ENCODE data around the gene AIFM3. TPM values are rescaled to one million over a fixed set of nuclear protein-coding genes. Genes with fewer than 3 reads are reported as not detected.

Gene AIFM3
- total and polyA plus RNA-seq, 12 donors: 0.24 to 1.5 (median 0.50) TPM; not detected in 1

DNA sequence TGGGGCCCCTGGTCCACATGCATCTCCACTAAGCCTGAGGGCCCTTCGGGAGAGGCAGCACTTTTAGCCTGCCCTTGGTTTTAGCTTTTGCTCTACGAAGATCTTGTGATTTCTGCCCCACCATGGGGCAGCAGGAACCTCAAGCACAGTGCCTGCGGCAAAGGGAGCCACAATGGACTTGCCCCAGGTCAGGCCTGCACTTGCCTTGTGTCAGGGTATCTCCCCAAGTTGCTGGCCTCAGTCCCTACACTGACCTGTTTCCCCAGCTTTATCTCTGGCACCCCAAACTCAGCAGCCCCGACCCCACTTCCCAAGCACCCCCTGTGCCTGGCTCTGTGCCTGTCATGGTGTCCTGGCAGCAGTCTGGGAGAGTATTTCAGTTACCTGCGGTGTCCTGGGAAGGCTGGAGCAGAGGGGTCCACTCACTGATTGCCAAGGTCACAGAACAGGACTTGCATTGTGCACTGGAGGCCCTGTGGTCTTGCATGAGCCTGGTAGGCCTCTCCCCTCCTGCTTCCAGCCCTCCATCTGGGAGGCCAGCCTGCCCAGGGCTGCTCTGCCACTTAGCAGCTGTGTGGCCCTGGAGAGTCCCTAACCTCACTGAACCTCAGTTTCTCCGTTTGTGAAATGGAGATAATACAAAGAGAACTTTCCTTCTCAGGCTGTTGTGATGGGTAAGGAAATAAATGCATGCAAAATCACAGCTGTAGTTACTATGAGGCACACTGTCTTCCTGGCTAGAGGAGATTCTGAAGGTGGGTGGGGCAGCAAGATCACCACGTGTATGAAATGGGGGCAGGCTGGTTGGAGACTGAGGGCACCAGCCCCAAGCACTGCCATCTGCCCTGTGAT, 3.6 kb upstream of the AIFM3 start:
- WGBS, 2 donors: 83 to 86% methylated on average over 7 of the region's 7 CpGs
- intact Hi-C loops (cut with DNase I): loop anchor here in 2 of 10 donors (5.0 to 10.0 kb wide), 3 partner anchors 49 to 91 kb away; partner anchors contain the start of gene CRKL (in 1 of the 2)

DNA sequence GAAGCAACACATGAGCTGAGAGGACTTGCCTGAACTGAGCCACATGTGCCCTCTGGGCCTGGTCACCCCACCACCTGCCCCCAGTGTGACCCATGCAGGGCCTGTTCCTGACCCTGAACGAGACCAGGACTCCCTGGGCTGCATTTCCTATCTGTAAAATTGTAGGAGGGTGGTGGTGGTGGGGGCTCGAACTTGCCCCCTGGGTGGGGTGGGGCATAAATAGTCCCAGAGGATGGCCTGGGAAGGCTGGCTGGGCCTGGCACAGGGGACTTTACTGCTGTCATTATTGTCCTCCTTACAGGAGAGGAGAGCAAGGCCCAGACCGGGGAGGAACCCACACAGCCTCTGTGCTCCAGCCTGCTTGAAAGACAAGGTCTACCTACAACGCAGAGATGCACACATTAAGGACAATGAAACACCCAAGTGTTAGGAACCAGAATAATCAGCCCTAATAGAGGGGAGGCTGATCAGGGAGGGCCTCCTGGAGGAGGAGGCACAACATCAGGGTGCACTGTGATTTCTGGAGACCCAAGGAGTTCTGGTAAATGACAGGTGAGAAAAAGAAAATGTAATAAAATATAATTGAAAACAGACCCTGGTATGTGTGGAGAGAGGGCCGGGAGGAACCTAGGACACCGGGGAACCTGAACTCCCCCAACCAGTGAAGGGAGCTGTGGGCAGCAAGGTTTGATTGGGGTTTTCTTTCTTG, 2.8 kb upstream of the AIFM3 start:
- Histone ChIP-seq H3K27me3 (peaks cover 0 to 36% (median 16%) of the 10 kb centered on the region in 7 donors), H3K27ac (no peak overlapping the region), H3K36me3 (no peaks in the 10 kb centered on the region), H3K4me1 (peaks cover 3 to 30% (median 10%) of the 10 kb centered on the region in 9 donors), H3K9me3 (no peaks in the 10 kb centered on the region), H3K4me3 (peak overlapping the region in 8 of 10 donors; percentile 25 to 47 (median 39))
- no peak for ATAC-seq
- 64 to 69% methylated on average over 6 of the region's 6 CpGs for WGBS, 2 donors
- intact Hi-C loops (cut with DNase I): loop anchor here in 2 of 10 donors (5.0 to 10.0 kb wide), 3 partner anchors 49 to 91 kb away; partner anchors contain the start of gene CRKL (in 1 of the 2)
- DNase-seq: no peak
- TF ChIP-seq, protein P1, sequence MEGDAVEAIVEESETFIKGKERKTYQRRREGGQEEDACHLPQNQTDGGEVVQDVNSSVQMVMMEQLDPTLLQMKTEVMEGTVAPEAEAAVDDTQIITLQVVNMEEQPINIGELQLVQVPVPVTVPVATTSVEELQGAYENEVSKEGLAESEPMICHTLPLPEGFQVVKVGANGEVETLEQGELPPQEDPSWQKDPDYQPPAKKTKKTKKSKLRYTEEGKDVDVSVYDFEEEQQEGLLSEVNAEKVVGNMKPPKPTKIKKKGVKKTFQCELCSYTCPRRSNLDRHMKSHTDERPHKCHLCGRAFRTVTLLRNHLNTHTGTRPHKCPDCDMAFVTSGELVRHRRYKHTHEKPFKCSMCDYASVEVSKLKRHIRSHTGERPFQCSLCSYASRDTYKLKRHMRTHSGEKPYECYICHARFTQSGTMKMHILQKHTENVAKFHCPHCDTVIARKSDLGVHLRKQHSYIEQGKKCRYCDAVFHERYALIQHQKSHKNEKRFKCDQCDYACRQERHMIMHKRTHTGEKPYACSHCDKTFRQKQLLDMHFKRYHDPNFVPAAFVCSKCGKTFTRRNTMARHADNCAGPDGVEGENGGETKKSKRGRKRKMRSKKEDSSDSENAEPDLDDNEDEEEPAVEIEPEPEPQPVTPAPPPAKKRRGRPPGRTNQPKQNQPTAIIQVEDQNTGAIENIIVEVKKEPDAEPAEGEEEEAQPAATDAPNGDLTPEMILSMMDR (IDR thresholded peaks at IDR 0.05): no peak

More for the DNA sequence above, 3.6 kb upstream of the AIFM3 start:
- H3K4me1 ChIP-seq: peaks cover 4 to 24% (median 10%) of the 10 kb centered on the region in 9 donors
- no peaks in the 10 kb centered on the region for H3K36me3 ChIP-seq
- no peak overlapping the region for H3K27ac ChIP-seq
- H3K4me3 ChIP-seq: no peak overlapping the region
- no peaks in the 10 kb centered on the region for H3K9me3 ChIP-seq
- ATAC-seq (no peak), DNase-seq (no peak)
- TF ChIP-seq, protein P1 (IDR thresholded peaks at IDR 0.05): no peak
- H3K27me3 ChIP-seq: peaks cover 0 to 36% (median 16%) of the 10 kb centered on the region in 7 donors

DNA sequence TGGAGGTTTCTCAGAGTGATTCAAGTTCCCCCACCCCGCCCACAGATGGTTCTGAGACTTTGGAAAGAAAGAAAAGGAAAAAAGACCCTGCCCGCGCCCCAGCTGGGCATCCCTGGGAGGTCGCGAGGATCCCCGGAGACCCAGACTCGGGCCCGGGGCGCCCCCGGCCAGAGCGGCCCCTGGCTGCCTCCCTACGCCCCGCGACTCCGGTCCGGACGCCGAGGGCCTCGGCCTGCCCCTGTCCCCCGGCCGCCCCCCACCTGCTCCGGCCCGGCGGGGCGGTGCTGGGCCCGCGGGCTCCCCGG, 2.3 kb upstream of the AIFM3 start:
- Histone ChIP-seq H3K36me3 (no peaks in the 10 kb centered on the region), H3K4me3 (peak overlapping the region in 8 of 10 donors; percentile 25 to 47 (median 39)), H3K27ac (no peak overlapping the region), H3K9me3 (no peaks in the 10 kb centered on the region), H3K4me1 (peaks cover 3 to 30% (median 10%) of the 10 kb centered on the region in 9 donors), H3K27me3 (peaks cover 0 to 36% (median 16%) of the 10 kb centered on the region in 7 donors)
- no peak for DNase-seq
- ATAC-seq: no peak
- TF ChIP-seq, protein P1 (IDR thresholded peaks at IDR 0.05): no peak
- WGBS, 2 donors: 0 to 2% methylated on average over 21 to 28 of the region's 28 CpGs
- intact Hi-C loops (cut with DNase I): loop anchor here in 2 of 10 donors (5.0 to 10.0 kb wide), 3 partner anchors 50 to 90 kb away; partner anchors contain the start of gene CRKL (in 1 of the 2)

Measured in heart right ventricle (tissue), 16 donors.